ENCODE results near the gene MAB21L2.

DNA sequence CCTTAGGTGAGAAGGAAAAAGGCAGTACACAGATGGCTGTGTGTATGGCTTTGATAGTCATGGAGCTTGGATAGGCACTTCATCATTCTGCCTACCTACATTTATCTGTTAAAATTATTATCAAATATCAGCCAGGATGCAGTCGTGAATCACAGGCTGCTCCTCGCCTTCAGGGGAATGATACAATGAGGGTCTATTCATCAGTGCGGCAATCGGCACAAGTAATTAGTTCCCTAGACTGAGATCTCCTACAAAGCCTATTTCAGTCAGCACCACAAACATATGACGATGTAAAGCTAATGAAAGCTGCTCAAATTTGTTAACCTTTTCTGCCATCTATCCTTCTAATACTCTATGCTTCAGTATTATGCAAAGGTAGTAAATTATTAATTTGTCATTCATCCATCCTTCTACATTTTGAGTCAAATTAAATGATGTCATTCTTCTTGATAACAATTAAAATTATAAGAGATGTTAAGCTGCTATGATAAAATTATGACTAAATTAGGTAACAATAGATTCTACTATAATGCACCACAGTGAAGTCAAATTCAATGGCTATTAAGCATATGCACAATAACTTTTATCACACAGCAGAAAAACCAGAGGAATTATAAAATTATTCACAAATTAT, 19.0 kb downstream of the MAB21L2 start:
- TF ChIP-seq, protein P1, sequence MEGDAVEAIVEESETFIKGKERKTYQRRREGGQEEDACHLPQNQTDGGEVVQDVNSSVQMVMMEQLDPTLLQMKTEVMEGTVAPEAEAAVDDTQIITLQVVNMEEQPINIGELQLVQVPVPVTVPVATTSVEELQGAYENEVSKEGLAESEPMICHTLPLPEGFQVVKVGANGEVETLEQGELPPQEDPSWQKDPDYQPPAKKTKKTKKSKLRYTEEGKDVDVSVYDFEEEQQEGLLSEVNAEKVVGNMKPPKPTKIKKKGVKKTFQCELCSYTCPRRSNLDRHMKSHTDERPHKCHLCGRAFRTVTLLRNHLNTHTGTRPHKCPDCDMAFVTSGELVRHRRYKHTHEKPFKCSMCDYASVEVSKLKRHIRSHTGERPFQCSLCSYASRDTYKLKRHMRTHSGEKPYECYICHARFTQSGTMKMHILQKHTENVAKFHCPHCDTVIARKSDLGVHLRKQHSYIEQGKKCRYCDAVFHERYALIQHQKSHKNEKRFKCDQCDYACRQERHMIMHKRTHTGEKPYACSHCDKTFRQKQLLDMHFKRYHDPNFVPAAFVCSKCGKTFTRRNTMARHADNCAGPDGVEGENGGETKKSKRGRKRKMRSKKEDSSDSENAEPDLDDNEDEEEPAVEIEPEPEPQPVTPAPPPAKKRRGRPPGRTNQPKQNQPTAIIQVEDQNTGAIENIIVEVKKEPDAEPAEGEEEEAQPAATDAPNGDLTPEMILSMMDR (IDR thresholded peaks at IDR 0.05) = no peak
- TF ChIP-seq EZH2 (IDR thresholded peaks at IDR 0.05) = no peak
